ENCODE measurements around the gene ARFGEF3. TPM values are rescaled to one million over a fixed set of nuclear protein-coding genes. Genes with fewer than 3 reads are reported as not detected.

Gene ARFGEF3
- total and polyA plus RNA-seq, 8 donors: 5.8 to 22.6 (median 8.1) TPM

- Histone ChIP-seq H3K36me3 (peaks cover 0 to 17% of the 10 kb centered on the region in 2 donors), H3K4me1 (no peaks in the 10 kb centered on the region), H3K4me3 (no peak overlapping the region), H3K27me3 (no peaks in the 10 kb centered on the region), H3K27ac (no peak overlapping the region), H3K9me3 (no peaks in the 10 kb centered on the region)
- peak; percentile 47 for ATAC-seq
- intact Hi-C loops (cut with DNase I): no loop called here
- no peak for TF ChIP-seq CTCF (IDR thresholded peaks at IDR 0.05)
- peak in 1 of 4 donors; percentile 56 for DNase-seq
Observed at GRCh38 chr6:138310294-138310693, 148.6 kb downstream of the ARFGEF3 start.

DNA sequence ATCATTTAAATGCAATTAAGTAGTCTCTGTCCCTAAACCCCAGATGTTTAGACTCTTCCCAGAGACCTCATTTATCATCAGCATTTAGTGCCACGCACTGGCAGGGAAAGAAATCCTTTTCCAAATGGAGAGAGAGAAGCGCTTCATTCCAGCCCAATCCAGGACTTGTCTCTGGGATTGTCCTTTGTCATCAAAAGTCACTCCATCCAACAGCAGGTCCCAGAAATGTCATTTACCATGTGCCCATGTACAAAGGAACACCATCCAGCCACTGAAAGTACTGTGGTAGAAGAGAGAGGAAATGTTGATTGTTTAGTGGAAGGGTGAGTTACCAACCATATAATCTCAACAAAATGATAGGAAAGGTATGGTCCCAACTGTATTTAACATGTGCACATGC is 149.1 kb downstream of the ARFGEF3 start:
- no peaks in the 10 kb centered on the region for H3K9me3 ChIP-seq
- TF ChIP-seq CTCF (IDR thresholded peaks at IDR 0.05): no peak
- H3K4me3 ChIP-seq: no peak overlapping the region
- ATAC-seq (no peak), DNase-seq (no peak)
- intact Hi-C loops (cut with DNase I): no loop called here
- H3K36me3 ChIP-seq: peaks cover 0 to 17% of the 10 kb centered on the region in 2 donors
- H3K4me1 ChIP-seq: no peaks in the 10 kb centered on the region
- no peak overlapping the region for H3K27ac ChIP-seq
- H3K27me3 ChIP-seq: no peaks in the 10 kb centered on the region

DNA sequence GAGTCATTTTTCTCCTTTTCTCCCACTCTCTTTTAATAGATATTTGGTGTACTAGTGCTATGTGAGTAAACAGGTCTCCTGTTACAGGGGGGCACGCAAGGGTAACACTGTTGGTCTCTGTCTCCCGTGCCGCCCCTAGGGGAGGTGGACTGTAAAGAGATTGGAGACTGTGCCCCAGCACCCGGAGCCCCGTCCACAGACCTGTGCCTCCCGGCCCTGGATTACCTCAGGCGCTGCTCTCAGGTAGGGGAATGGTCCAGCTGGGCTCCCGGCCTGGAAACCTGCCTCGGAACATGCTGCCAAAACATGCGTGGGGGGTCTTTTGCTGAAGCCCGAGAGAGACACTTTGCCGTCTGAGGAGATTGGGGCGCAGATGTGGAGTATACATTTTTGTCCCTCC is 149.5 kb downstream of the ARFGEF3 start:
- no peaks in the 10 kb centered on the region for H3K4me1 ChIP-seq
- H3K36me3 ChIP-seq: peaks cover 0 to 17% of the 10 kb centered on the region in 2 donors
- no peaks in the 10 kb centered on the region for H3K9me3 ChIP-seq
- no peak overlapping the region for H3K27ac ChIP-seq
- TF ChIP-seq CTCF (IDR thresholded peaks at IDR 0.05): no peak
- H3K27me3 ChIP-seq: no peaks in the 10 kb centered on the region
- intact Hi-C loops (cut with DNase I): no loop called here
- peak in 1 of 4 donors; percentile 70 for DNase-seq
- no peak overlapping the region for H3K4me3 ChIP-seq
- ATAC-seq: no peak

DNA sequence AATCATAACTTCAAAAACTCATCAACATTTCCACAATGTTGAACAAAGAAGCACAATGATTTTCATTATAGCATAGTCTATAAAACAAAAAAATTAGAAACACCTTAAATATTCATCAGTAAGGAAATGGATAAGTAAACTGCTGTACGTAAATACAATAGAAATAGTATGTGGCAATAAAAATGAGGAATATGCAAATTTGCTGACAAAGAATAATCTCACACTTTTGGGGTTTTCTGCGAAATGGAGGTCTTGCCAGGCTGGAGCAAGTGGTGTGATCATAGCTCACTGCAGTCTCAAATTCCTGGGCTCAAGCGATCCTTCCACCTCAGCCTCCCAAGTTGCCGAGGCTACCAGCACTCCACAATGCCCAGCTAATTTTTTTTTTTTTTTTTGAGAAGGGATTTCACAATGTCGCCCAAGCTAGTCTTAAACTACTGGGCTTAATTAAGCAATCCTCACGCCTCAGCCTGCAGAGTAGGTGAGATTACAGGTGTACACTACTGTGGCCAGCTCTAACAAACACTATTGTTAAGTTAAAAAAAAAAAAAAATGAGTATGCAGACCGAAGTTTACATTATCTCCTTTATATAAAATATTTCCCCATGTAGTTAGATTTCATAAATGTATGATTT is 157.1 kb downstream of the ARFGEF3 start:
- intact Hi-C loops (cut with DNase I): no loop called here
- ATAC-seq (peak; percentile 23), DNase-seq (no peak)
- no peaks in the 10 kb centered on the region for H3K4me1 ChIP-seq
- no peaks in the 10 kb centered on the region for H3K9me3 ChIP-seq
- H3K27ac ChIP-seq: no peak overlapping the region
- H3K36me3 ChIP-seq: peaks cover 0 to 19% of the 10 kb centered on the region in 2 donors
- H3K27me3 ChIP-seq: no peaks in the 10 kb centered on the region
- TF ChIP-seq CTCF (IDR thresholded peaks at IDR 0.05): no peak
- H3K4me3 ChIP-seq: no peak overlapping the region

DNA sequence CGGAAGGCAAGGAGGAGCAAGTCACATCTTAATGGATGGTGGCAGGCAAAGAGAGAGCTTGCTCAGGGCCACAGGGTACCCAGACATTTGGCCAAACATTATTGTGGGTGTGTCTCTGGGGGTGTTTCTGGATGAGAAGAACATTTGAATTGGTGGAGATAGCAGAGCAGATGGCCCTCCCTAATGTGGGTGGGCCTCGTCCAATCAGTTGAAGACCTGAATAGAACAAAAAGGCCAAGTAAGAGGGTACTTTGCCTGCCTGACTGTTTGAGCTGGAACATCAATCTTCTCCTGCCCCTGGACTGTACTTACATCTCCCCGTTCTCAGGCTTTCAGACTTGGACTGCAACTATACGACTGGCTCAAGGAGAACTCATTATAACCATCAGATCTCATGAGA is 160.2 kb downstream of the ARFGEF3 start:
- ATAC-seq: no peak
- H3K36me3 ChIP-seq: peaks cover 0 to 25% of the 10 kb centered on the region in 2 donors
- intact Hi-C loops (cut with DNase I): no loop called here

More for the DNA sequence above, 160.2 kb downstream of the ARFGEF3 start:
- Histone ChIP-seq H3K27ac (no peak overlapping the region), H3K9me3 (no peaks in the 10 kb centered on the region), H3K27me3 (no peaks in the 10 kb centered on the region), H3K4me3 (no peak overlapping the region), H3K4me1 (no peaks in the 10 kb centered on the region)
- no peak for TF ChIP-seq CTCF (IDR thresholded peaks at IDR 0.05)
- no peak for DNase-seq
